IMR-90 (cell line): ENCODE results near the gene CEP295NL. TPM values are rescaled to one million over a fixed set of nuclear protein-coding genes. Genes with fewer than 3 reads are reported as not detected.
A peak's percentile ranks its signal among the peaks of the same experiment; 100 is the strongest.

Experiments used
- ATAC-seq: fragments of 200-7000 bp; cut with Tn5 transposase; 2 replicates; pipeline ENCODE4 v1.9.1; 2020; ENCODE audit warnings: low read depth, mild to moderate bottlenecking, moderate library complexity
- BruUV-seq: library from RNA; stranded (reverse); fragments of 400-500 nt; replicated peaks from 2 replicates; lab custom pipeline; 2021; lab: Mats Ljungman, UMichigan
- CTCF ChIA-PET: fragments of 300-600 bp; formaldehyde crosslinking; extraction: SDS; loops from one replicate; lab custom pipeline; 2021; ENCODE audit warnings: antibody characterized with exemption; lab: Yijun Ruan, JAX
- POLR2A ChIA-PET: fragments of 300-600 bp; sonication (Branson Sonifier 250); formaldehyde crosslinking; loops from one replicate; lab custom pipeline; 2022; ENCODE audit warnings: antibody characterized with exemption; ENCODE audit not compliant: unreplicated experiment; lab: Charles Lee
- DNase-seq: peaks from one replicate; pipeline ENCODE4 v3.0.0; 2013
- H2AFZ ChIP-seq: replicated peaks from 2 replicates; pipeline ENCODE3; 2013; ENCODE audit warnings: low read length, mild to moderate bottlenecking; ENCODE audit not compliant: poor library complexity
- H2AK5ac ChIP-seq: 2 replicates; pipeline ENCODE4 v1.6.1; 2013; ENCODE audit warnings: low read depth, low read length, inconsistent platforms
- H2AK9ac ChIP-seq: replicated peaks from 2 replicates; pipeline ENCODE3; 2013; ENCODE audit warnings: mild to moderate bottlenecking, low read depth, low read length, moderate library complexity; ENCODE audit not compliant: poor library complexity
- H2BK120ac ChIP-seq: 2 replicates; pipeline ENCODE4 v1.6.1; 2013; ENCODE audit warnings: low read depth, low read length, inconsistent platforms
- H2BK15ac ChIP-seq: 3 replicates; pipeline ENCODE4 v1.6.1; 2013; ENCODE audit warnings: low read depth, low read length, inconsistent platforms
- H2BK20ac ChIP-seq: 2 replicates; pipeline ENCODE4 v1.6.1; 2013; ENCODE audit warnings: low read depth, mild to moderate bottlenecking, inconsistent platforms, low read length, moderate library complexity
- H2BK5ac ChIP-seq: 2 replicates; pipeline ENCODE4 v1.6.1; 2013; ENCODE audit warnings: mild to moderate bottlenecking, low read depth, low read length, inconsistent platforms; ENCODE audit not compliant: poor library complexity, severe bottlenecking
- H3K14ac ChIP-seq: replicated peaks from 2 replicates; pipeline ENCODE4 v1.6.1; 2013; ENCODE audit warnings: low read depth, low read length, inconsistent platforms
- H3K18ac ChIP-seq: 2 replicates; pipeline ENCODE4 v1.6.1; 2013; ENCODE audit warnings: low read depth, low read length, control low read depth
- H3K23ac ChIP-seq: 2 replicates; pipeline ENCODE4 v1.6.1; 2013; ENCODE audit warnings: low read depth, low read length, inconsistent platforms
- H3K27ac ChIP-seq: 2 replicates; pipeline ENCODE4 v1.5.1; 2013; ENCODE audit warnings: mild to moderate bottlenecking, control low read depth, low read length; ENCODE audit not compliant: insufficient read depth
- H3K27me3 ChIP-seq: 2 replicates; pipeline ENCODE4 v1.6.1; 2013; ENCODE audit warnings: low read length; ENCODE audit not compliant: control insufficient read depth, insufficient read depth
- H3K36me3 ChIP-seq: 2 replicates; pipeline ENCODE4 v1.6.1; 2013; ENCODE audit warnings: low read length, mixed read lengths; ENCODE audit not compliant: control insufficient read depth, insufficient read depth
- H3K4ac ChIP-seq: 2 replicates; pipeline ENCODE4 v1.6.1; 2013; ENCODE audit warnings: low read depth, low read length, inconsistent platforms
- H3K4me1 ChIP-seq: 2 replicates; pipeline ENCODE4 v1.6.1; 2013; ENCODE audit warnings: low read length, mixed read lengths; ENCODE audit not compliant: control insufficient read depth, insufficient read depth
- H3K4me2 ChIP-seq: 2 replicates; pipeline ENCODE4 v1.6.1; 2013; ENCODE audit warnings: low read depth, mild to moderate bottlenecking, control low read depth, low read length, moderate library complexity
- H3K4me3 ChIP-seq: 2 replicates; pipeline ENCODE4 v1.5.1; 2013; ENCODE audit warnings: low read depth, mild to moderate bottlenecking, control low read depth, low read length, moderate library complexity; ENCODE audit not compliant: insufficient read depth
- H3K56ac ChIP-seq: 2 replicates; pipeline ENCODE4 v1.6.1; 2013; ENCODE audit warnings: low read length, inconsistent platforms; ENCODE audit not compliant: insufficient read depth; ENCODE audit errors: extremely low read depth
- H3K79me1 ChIP-seq, 2 experiments: 2 replicates each; pipeline ENCODE4 v1.6.1; 2013; ENCODE audit warnings: low read length in 2 of 2, inconsistent platforms in 1 of 2, low read depth in 1 of 2
- H3K9ac ChIP-seq: 2 replicates; pipeline ENCODE4 v1.6.1; 2013; ENCODE audit warnings: low read depth, low read length, control low read depth
- H3K9me1 ChIP-seq: 2 replicates; pipeline ENCODE4 v1.6.1; 2013; ENCODE audit warnings: low read length, inconsistent platforms; ENCODE audit not compliant: insufficient read depth
- H3K9me3 ChIP-seq: 2 replicates; pipeline ENCODE4 v1.6.1; 2013; ENCODE audit warnings: low read length; ENCODE audit not compliant: control insufficient read depth, insufficient read depth
- H4K20me1 ChIP-seq: 2 replicates; pipeline ENCODE4 v1.6.1; 2013; ENCODE audit warnings: low read length, inconsistent platforms; ENCODE audit not compliant: insufficient read depth
- H4K5ac ChIP-seq: 2 replicates; pipeline ENCODE4 v1.6.1; 2013; ENCODE audit warnings: mild to moderate bottlenecking, low read depth, low read length, control low read depth
- H4K8ac ChIP-seq, 2 experiments: 2 replicates each; pipeline ENCODE4 v1.6.1; 2013; ENCODE audit warnings: low read depth in 2 of 2, low read length in 2 of 2, control low read depth in 1 of 2, inconsistent platforms in 1 of 2
- H4K91ac ChIP-seq: 2 replicates; pipeline ENCODE4 v1.6.1; 2013; ENCODE audit warnings: low read depth, low read length, inconsistent platforms; ENCODE audit not compliant: insufficient read depth
- BHLHE40 ChIP-seq: fragments of 150-350 bp; IDR thresholded peaks from 2 replicates; pipeline ENCODE4 v1.6.1; 2016; ENCODE audit warnings: mild to moderate bottlenecking, low read depth, low read length
- CEBPB ChIP-seq: IDR thresholded peaks from 2 replicates; pipeline ENCODE4 v1.6.1; 2012; ENCODE audit warnings: low read depth, low read length, improper control_type of control experiment
- CHD1 ChIP-seq: IDR thresholded peaks from 2 replicates; pipeline ENCODE4 v1.6.1; 2012; ENCODE audit warnings: low read depth, low read length, improper control_type of control experiment
- FOS ChIP-seq: fragments of 150-350 bp; IDR thresholded peaks from 2 replicates; pipeline ENCODE4 v1.6.1; 2016; ENCODE audit warnings: low read depth, low read length
- MAFK ChIP-seq: IDR thresholded peaks from 2 replicates; pipeline ENCODE4 v1.6.1; 2012; ENCODE audit warnings: low read depth, low read length, improper control_type of control experiment
- MAZ ChIP-seq: IDR thresholded peaks from 2 replicates; pipeline ENCODE4 v1.6.1; 2012; ENCODE audit warnings: low read depth, mild to moderate bottlenecking, low read length, improper control_type of control experiment, moderate library complexity, borderline replicate concordance
- MXI1 ChIP-seq: IDR thresholded peaks from 2 replicates; pipeline ENCODE4 v1.6.1; 2012; ENCODE audit warnings: low read depth, mild to moderate bottlenecking, low read length, moderate library complexity, borderline replicate concordance
- NFE2L2 ChIP-seq: fragments of 150-350 bp; IDR thresholded peaks from 2 replicates; pipeline ENCODE4 v1.6.1; 2016; ENCODE audit warnings: low read depth, mild to moderate bottlenecking, low read length
- POLR2A ChIP-seq: IDR thresholded peaks from 2 replicates; pipeline ENCODE4 v1.6.1; 2012; ENCODE audit warnings: mild to moderate bottlenecking, low read depth, low read length
- RCOR1 ChIP-seq: IDR thresholded peaks from 2 replicates; pipeline ENCODE4 v1.6.1; 2012; ENCODE audit warnings: mild to moderate bottlenecking, low read length, improper control_type of control experiment; ENCODE audit not compliant: insufficient replicate concordance
- RFX5 ChIP-seq: IDR thresholded peaks from 2 replicates; pipeline ENCODE4 v1.8.0; 2012; ENCODE audit warnings: low read depth, mild to moderate bottlenecking, low read length, moderate library complexity
- SMC3 ChIP-seq: fragments of 150-350 bp; IDR thresholded peaks from 2 replicates; pipeline ENCODE4 v1.6.1; 2016; ENCODE audit warnings: low read depth, mild to moderate bottlenecking, antibody characterized with exemption, low read length, moderate library complexity
- WGBS, 2 experiments: methylation state at CpG; one replicate each; pipeline versions ENCODE4 v1.1.5 to v1.1.7; 2013; ENCODE audit warnings: missing lambda C conversion rate in 2 of 2; ENCODE audit not compliant: insufficient read length in 1 of 2; ENCODE audit errors: extremely low coverage in 2 of 2; 5-methylcytosine and 5-hydroxymethylcytosine counted together
- dilution Hi-C: fragments of 300-500 bp; cut with HindIII; formaldehyde crosslinking; loops from one replicate; pipeline ENCODE4 v1.14.3; 2018; ENCODE audit warnings: low sequenced_read_pairs; ENCODE audit not compliant: unreplicated experiment
- in situ Hi-C: fragments of 300-500 bp; cut with MboI; formaldehyde crosslinking; loops from 3 replicates; pipeline ENCODE4 v1.14.3; 2019; ENCODE audit warnings: low sequenced_read_pairs, inconsistent platforms, mixed read lengths
- intact Hi-C: fragments of 100-400 bp; cut with micrococcal nuclease; formaldehyde crosslinking; loops from 2 replicates; pipeline ENCODE4 v1.10.0; 2022
- polyA plus RNA-seq, 3 experiments: library from polyadenylated mRNA; depleted of rRNA; stranded (reverse); fragments of >200 nt; gene quantifications; 2 replicates each; pipeline ENCODE4 v1.2.3, GENCODE V29; 2012; ENCODE audit warnings: low replicate concordance in 1 of 3
- total RNA-seq: library from RNA; depleted of rRNA; stranded (reverse); fragments of >200 nt; gene quantifications from 2 replicates; pipeline ENCODE4 v1.2.3, GENCODE V29; 2012
- TF ChIP-seq, protein P1 (sequence below): fragments of 150-350 bp; IDR thresholded peaks from 2 replicates; pipeline ENCODE4 v1.6.1; 2016; ENCODE audit warnings: low read depth, mild to moderate bottlenecking, low read length, moderate library complexity, borderline replicate concordance
- TF ChIP-seq, protein P2 (sequence below): conservative IDR thresholded peaks from 2 replicates; pipeline ENCODE4 v1.5.1; 2012; ENCODE audit warnings: mild to moderate bottlenecking, low read depth, low read length, improper control_type of control experiment
- TF ChIP-seq, protein P3 (sequence below): fragments of 150-350 bp; IDR thresholded peaks from 2 replicates; pipeline ENCODE4 v1.6.1; 2017; ENCODE audit warnings: mild to moderate bottlenecking, antibody characterized with exemption, low read length, low read depth

CEP295NL gene
- total and polyA plus RNA-seq, 2 of the 4 experiments (the other 2 are of a cell fraction): 0.31 to 0.72 TPM

DNA sequence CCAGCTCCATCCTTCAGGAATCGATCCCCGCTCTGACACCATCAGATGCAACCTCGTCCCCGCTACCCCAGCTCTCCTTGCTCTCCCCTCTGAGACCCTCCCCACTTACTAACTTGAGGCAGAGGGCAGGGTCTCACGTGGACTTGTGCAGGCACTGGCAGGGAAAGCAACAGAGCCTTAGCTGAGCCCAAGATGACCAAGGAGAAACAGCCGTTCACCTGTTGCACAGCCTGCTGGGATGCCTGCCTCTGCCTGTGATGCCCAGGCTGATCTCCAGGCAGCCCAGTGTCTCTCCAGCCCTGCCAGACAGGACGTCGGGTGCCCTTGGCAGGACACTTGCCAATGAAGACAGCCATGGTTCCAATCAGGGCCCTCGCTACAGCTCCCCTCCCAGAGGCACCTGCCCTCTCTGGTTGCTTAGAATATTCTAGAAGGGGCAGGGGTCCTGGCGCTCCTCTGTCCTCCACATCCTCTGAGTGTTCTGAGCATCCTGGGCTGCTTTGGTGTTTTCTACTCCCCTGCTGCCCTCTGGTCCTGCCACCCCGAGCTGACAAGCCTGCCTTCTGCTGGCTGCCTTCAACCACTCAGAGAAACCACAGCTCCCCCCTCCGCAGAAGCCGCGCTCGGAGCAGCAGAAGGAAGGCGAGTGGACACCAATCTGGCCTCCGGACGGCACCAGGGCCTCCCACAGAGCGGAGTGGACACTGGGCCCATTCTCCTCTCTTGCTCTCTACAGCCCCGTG is 6.7 kb downstream of the CEP295NL start:
- Histone ChIP-seq H3K9me1 (peaks cover 34% of the 10 kb centered on the region), H3K9ac (no peak overlapping the region), H3K14ac (no peak overlapping the region), H3K56ac (no peak overlapping the region), H3K18ac (no peak overlapping the region), H3K27ac (no peak overlapping the region), H4K20me1 (peaks cover 95% of the 10 kb centered on the region), H4K91ac (no peak overlapping the region), H4K8ac (no peak overlapping the region), H3K9me3 (no peaks in the 10 kb centered on the region), H3K36me3 (peaks cover 34% of the 10 kb centered on the region), H2AK9ac (peak overlapping the region; percentile 51), H3K4me3 (no peak overlapping the region), H2BK20ac (no peak overlapping the region), H2AK5ac (no peak overlapping the region), H2AFZ (peak overlapping the region; percentile 16), H3K4me2 (no peak overlapping the region), H3K23ac (no peak overlapping the region), H2BK120ac (no peak overlapping the region), H3K79me1 (peaks cover 30 to 89% of the 10 kb centered on the region in 2 experiments; a peak in 3 of 4 replicates), H2BK15ac (no peak overlapping the region), H3K4ac (no peak overlapping the region), H3K4me1 (peaks cover 26% of the 10 kb centered on the region), H3K27me3 (no peaks in the 10 kb centered on the region), H4K5ac (no peak overlapping the region), H2BK5ac (no peak overlapping the region)
- DNase-seq: no peak
- no peak for ATAC-seq
- in situ Hi-C loops: no loop called here
- CTCF ChIA-PET: no interaction called here
- intact Hi-C loops: no loop called here
- BruUV-seq: no TSS peak
- POLR2A ChIA-PET: interaction anchor here (0.6 kb wide), 1 partner anchor 63 kb away, joined by 30 read pairs; no protein-coding TSS in a partner anchor
- dilution Hi-C loops: no loop called here
- 93% methylated on average over 3 of the region's 20 CpGs; no CpG with 5 or more reads in 1 of the 2 experiments for WGBS, 2 experiments
- TF ChIP-seq MXI1 (no peak), MAFK (no peak), RCOR1 (no peak), RFX5 (no peak), BHLHE40 (no peak), CEBPB (no peak), CHD1 (no peak), SMC3 (no peak), FOS (no peak), NFE2L2 (no peak), POLR2A (no peak), MAZ (no peak)
- TF ChIP-seq, protein P1, sequence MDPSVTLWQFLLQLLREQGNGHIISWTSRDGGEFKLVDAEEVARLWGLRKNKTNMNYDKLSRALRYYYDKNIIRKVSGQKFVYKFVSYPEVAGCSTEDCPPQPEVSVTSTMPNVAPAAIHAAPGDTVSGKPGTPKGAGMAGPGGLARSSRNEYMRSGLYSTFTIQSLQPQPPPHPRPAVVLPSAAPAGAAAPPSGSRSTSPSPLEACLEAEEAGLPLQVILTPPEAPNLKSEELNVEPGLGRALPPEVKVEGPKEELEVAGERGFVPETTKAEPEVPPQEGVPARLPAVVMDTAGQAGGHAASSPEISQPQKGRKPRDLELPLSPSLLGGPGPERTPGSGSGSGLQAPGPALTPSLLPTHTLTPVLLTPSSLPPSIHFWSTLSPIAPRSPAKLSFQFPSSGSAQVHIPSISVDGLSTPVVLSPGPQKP: no peak
- TF ChIP-seq, protein P2, sequence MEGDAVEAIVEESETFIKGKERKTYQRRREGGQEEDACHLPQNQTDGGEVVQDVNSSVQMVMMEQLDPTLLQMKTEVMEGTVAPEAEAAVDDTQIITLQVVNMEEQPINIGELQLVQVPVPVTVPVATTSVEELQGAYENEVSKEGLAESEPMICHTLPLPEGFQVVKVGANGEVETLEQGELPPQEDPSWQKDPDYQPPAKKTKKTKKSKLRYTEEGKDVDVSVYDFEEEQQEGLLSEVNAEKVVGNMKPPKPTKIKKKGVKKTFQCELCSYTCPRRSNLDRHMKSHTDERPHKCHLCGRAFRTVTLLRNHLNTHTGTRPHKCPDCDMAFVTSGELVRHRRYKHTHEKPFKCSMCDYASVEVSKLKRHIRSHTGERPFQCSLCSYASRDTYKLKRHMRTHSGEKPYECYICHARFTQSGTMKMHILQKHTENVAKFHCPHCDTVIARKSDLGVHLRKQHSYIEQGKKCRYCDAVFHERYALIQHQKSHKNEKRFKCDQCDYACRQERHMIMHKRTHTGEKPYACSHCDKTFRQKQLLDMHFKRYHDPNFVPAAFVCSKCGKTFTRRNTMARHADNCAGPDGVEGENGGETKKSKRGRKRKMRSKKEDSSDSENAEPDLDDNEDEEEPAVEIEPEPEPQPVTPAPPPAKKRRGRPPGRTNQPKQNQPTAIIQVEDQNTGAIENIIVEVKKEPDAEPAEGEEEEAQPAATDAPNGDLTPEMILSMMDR: no peak
- TF ChIP-seq, protein P3, sequence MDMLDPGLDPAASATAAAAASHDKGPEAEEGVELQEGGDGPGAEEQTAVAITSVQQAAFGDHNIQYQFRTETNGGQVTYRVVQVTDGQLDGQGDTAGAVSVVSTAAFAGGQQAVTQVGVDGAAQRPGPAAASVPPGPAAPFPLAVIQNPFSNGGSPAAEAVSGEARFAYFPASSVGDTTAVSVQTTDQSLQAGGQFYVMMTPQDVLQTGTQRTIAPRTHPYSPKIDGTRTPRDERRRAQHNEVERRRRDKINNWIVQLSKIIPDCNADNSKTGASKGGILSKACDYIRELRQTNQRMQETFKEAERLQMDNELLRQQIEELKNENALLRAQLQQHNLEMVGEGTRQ: no peak
